GM19193 (cell line): ENCODE measurements around the gene KLK10.

Experiments
- POLR2A ChIP-seq: IDR thresholded peaks from 4 replicates; pipeline ENCODE4 v1.6.1; 2011; ENCODE audit not compliant: insufficient read depth, insufficient read length; ENCODE audit errors: extremely low read depth

KLK10 gene

GRCh38 chr19:51030631-51031030 lies 11.1 kb upstream of the KLK10 start:
- no peak for TF ChIP-seq POLR2A

GRCh38 chr19:51029718-51030117 lies 10.2 kb upstream of the KLK10 start:
- TF ChIP-seq POLR2A: no peak

DNA sequence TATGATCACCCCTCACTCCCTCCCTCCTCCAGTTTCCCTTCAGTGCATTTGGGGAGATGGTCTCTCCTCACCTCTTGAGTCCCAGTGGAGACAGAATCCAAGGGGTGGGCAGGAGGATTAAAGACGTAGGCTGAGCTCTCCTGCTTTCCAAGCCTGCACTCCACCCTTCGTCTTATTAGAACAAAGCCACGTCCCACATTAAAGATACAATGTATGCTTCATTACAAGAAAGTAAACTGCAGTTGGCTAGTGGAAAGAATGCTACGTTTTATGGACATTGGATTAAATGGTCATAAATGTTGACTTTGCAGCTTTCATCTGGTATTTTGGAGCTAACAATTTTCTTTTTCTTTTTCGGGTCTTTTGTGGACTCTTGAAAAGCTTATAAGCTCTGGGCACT lies 8.4 kb upstream of the KLK10 start:
- TF ChIP-seq POLR2A: no peak

DNA sequence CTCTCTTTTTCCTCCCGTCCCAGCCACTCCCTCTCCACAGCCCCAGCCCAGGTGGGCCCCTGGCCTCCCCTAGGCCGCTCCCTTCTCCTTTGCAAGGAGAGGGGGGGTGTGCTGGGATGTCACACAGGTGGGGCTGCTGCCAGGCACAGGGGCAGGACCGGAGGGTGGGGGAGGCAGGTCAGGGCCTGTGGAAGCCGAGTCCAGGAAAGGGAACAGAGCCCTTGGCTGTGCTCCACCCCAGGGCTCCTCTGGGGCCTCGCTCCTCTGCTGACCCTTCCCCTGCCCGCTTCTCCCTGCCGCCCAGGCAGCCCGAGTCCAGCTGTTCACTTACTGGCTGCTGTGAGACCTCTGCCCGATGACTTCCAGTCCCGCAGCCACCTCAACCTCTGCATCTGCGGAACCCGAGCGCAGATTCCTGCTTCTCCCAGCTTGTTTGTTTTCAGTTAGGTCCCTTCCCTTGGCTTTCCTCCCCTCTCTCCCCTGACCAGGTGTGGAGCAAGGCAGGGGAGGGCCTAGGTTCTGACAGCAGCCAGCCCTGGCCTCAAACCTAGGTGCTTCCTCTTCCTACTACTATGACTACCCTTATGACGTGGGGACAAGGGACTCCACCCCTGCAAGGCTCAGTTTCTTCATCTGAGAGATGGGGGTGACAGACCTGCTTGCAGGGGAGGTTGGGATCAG lies 7.8 kb upstream of the KLK10 start:
- TF ChIP-seq POLR2A: no peak

DNA sequence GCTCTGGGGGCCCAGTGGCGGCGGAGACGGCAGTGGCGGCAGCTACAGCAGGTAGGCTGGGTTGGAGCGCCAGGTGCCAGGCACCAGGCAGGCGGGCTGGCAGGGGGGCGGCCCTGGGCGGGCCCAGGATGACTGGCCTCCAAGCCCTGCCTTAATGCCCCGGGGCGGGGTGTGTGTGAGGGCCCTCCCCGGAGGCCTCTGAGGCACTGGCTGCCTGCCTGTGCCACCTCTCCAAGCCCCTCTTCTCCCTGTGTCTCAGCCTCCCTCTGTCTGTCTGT lies 7.0 kb upstream of the KLK10 start, which contains the start of gene KLK11:
TSS of gene KLK11 (minus strand) at position 63 of the 278 bp plus-strand sequence. CDS start 985 bp downstream, outside the sequence.
- no peak for TF ChIP-seq POLR2A

DNA sequence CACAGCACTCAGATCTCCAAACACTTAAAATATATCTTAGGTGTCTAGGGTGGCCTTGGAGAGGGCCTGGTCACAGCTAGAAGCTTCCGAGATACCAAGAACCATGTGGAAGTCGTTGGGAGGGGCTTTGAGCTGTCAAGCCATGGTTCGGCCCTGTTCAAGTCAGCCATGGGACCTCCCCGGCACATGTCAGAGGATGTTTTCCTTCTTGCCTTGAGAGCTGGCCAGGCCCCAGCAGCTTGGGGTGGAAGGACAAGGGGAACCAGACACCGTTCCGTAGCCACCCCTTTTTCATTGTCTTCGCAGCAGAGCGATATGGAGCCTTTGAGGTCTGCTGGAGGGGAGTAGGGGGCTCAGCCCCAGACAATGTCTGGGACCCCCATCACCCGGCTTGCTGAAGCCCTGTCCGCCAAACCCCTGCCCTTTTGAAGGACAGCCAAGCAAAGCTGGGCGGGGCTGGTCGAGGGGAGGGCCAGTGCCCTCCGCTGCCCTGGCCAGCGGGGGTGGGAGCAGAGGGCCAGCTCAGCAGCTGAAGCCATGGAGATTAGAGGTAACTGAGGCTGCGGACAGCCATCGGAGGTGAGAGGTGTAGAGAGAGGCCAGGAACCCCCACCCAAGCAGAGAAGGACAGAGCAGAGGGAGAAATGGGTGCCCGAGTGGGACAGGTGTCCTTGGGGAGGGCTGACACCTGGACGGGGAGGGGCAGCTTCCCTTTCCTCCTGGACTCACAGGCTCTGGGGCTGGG lies 6.5 kb upstream of the KLK10 start:
- no peak for TF ChIP-seq POLR2A

GRCh38 chr19:51025401-51025800 lies 5.9 kb upstream of the KLK10 start:
- TF ChIP-seq POLR2A: no peak

DNA sequence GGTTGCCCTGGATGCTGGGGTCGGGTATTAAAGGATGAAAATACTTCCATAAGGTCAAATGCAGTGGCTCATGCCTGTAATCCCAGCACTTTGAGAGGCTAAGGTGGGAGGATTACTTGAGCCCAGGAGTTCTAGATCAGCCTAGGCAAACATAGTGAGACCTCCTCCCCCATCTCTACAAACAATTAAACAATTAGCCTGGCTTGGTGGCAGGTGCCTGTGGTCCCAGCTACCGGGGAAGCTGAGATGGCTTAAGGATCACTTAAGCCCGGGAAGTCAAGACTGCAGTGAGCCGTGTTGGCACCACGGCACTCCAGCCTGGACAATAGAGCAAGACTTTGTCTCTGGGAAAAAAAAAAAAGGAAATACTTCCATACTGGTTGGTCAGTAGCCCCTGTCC lies 5.4 kb upstream of the KLK10 start:
- no peak for TF ChIP-seq POLR2A

DNA sequence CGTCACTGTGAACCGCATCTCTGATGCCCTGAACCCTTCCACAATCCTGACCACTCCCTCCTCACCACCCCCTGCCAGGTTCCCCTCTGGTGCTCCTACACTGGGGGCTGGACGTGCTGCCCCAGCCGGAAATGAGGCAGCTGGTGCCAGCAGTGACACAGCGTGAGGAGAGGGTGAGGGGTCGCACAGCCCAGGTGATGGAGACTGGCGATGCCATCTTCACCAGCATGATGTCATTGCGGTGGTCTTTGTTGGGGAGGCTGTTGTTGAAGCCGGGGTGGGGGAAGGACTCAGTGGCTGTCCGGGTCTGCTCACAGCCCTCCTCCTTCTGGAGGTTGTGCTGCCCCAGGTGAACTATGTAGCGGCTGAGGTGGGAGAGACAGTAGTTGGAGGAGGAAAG lies 4.4 kb upstream of the KLK10 start:
- TF ChIP-seq POLR2A: no peak

DNA sequence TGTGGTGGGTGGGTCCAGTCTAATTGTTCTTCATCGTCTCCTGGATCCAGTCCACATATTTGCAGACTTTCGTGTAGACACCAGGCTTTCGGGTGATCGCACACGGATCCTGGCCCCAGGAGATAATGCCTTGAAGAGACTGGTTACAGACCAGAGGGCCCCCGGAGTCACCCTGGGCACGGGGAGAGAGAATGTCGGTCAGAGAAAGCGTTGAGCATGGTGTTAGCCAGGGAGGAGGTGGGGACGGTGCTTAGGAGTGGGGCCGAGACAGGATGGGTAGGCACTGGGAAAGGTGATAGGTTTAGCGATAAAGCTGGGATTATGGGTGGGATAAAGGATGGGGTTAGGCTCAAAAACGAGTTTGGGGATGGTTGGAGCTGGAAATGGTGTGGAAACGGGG lies 3.0 kb upstream of the KLK10 start:
- TF ChIP-seq POLR2A: no peak

- no peak for TF ChIP-seq POLR2A
Observed at GRCh38 chr19:51020988-51021651, 1.6 kb upstream of the KLK10 start.

GRCh38 chr19:51018745-51019543 lies 565 bp downstream of the KLK10 start:
- TF ChIP-seq POLR2A: no peak

DNA sequence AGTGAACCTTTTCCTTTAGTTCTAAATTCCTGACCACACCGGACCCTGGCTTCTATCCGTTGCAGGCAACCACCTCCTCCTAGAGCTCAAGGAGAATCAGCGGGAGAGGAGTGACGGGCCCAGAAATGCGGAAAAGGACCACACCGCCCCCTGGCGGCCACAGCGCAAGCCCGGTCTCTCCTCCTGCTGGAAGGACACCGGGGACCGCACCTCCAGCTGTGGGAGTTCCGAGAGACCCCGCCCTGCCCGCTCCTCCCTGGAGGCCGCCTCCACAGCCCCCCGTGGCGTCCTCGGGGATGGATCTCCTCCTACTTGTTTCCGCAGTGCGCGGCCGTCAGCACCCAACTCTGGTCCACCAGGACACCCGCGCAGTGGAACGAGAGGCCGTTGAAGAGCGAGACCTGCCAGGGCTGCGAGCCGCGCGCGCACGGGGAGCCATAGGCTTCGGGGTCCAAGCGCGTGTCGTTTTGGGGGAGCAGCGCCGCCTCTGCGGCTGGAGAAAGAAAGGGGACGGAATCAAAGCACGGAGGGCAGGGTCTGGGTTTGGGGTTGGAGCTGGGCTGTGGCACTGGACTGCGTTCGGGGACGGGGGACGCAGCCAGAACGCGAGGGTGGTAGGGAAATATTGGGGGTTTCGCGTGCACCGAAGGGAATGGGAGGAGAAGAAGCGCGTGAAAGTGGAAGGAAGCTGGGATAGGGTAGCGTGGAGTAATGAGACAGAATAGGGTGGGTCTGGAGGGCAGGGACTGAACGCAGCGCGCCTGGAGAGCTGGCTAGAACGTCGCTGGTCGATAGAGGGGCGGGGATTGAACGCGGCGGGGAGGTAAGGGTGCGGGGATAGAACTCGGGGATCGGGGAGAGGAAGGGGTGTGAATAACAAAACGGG lies 2.5 kb downstream of the KLK10 start:
- TF ChIP-seq POLR2A: no peak

- TF ChIP-seq POLR2A: no peak
Observed at GRCh38 chr19:51015691-51016267, 3.7 kb downstream of the KLK10 start.
